Epithelial cell of esophagus (primary cell): ENCODE results near the gene ARL5A.

Experiments used
- DNase-seq: peaks from one replicate; pipeline ENCODE4 v3.0.0; 2010; ENCODE audit warnings: low read depth
- H3K4me3 ChIP-seq: 2 replicates; pipeline ENCODE4 v1.5.1; 2011; ENCODE audit warnings: mild to moderate bottlenecking, low read length, control low read depth
- CTCF ChIP-seq: IDR thresholded peaks from 2 replicates; pipeline ENCODE4 v1.5.1; 2011; ENCODE audit warnings: low read depth, mild to moderate bottlenecking, low read length, control low read depth, inconsistent platforms; ENCODE audit not compliant: insufficient read depth; ENCODE audit errors: missing control alignments

The ARL5A gene

GRCh38 chr2:151775057-151775740 is 53.0 kb downstream of the ARL5A start:
- no peak for TF ChIP-seq CTCF
- no peak for DNase-seq
- H3K4me3 ChIP-seq, result no peak overlapping the region

- peak; percentile 52 for DNase-seq
- TF ChIP-seq CTCF, result no peak
- H3K4me3 ChIP-seq, result no peak overlapping the region
These were observed 53.7 kb downstream of the ARL5A start for GRCh38 chr2:151774506-151774905.

- DNase-seq, result no peak
- TF ChIP-seq CTCF, result no peak
These were observed 56.4 kb downstream of the ARL5A start for GRCh38 chr2:151771599-151772358.

GRCh38 chr2:151770995-151771394 is 57.2 kb downstream of the ARL5A start:
- no peak for DNase-seq
- H3K4me3 ChIP-seq, result no peak overlapping the region
- no peak for TF ChIP-seq CTCF

More at GRCh38 chr2:151771599-151772358, 56.4 kb downstream of the ARL5A start:
- no peak overlapping the region for H3K4me3 ChIP-seq

DNA sequence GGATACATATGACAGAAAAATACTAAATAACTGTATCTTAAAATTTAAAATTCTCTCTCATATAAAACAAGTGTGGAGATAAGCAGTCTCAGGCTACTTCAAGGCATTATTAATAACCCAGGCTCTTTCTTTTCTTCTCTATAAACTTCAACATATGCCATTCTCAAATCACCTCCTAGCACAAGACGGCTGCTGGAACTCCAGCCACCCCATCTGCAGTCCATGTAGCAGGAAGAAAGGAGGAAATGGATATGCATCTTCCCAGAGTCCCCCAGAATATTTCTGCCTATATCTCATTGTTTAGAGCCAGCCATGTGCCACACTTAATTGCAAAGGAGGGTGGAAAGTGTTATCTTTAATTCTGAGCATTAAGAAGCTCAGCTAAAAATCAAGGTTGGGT is 58.6 kb downstream of the ARL5A start:
- no peak for DNase-seq
- H3K4me3 ChIP-seq, result no peak overlapping the region
- TF ChIP-seq CTCF, result no peak

DNA sequence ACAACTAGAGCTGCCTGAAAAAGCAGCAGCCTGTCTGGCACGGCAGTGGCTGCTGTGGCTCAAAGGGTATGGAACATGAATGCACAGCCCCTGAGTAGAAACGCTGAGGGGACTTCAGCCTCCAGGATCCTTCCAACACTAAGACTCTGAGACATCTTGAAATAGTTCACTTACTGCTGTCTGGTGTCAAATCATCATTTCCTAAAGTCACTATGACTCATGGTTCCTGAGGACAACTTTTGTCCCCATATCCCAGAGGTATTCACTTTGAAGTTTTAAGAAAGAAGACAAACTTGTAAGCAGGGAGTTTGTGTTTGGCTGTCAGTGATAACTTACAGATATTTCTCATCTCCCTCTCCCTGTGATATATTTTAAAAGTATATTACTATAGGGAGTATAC is 60.7 kb downstream of the ARL5A start:
- H3K4me3 ChIP-seq, result no peak overlapping the region
- no peak for TF ChIP-seq CTCF
- DNase-seq, result no peak
